H9 (cell line): ENCODE results near the gene FRAT2. TPM values are rescaled to one million over a fixed set of nuclear protein-coding genes. Genes with fewer than 3 reads are reported as not detected.

Experiments used
- DNase-seq: peaks from one replicate; pipeline ENCODE4 v3.0.0-alpha.2; 2017
- H2AFZ ChIP-seq: one replicate; pipeline ENCODE4 v1.6.1; 2013; ENCODE audit warnings: mild to moderate bottlenecking, low read length, control low read depth, moderate library complexity
- H2AK5ac ChIP-seq: 2 replicates; pipeline ENCODE4 v1.6.1; 2013; ENCODE audit warnings: low read length, control low read depth, mixed read lengths; ENCODE audit not compliant: insufficient read length
- H2BK120ac ChIP-seq: one replicate; pipeline ENCODE4 v1.6.1; 2013; ENCODE audit warnings: low read depth, mild to moderate bottlenecking, low read length, control low read depth, inconsistent platforms; ENCODE audit not compliant: poor library complexity, severe bottlenecking
- H2BK12ac ChIP-seq: 2 replicates; pipeline ENCODE4 v1.6.1; 2013; ENCODE audit warnings: low read length, control low read depth, mixed read lengths, low read depth; ENCODE audit not compliant: insufficient read length
- H2BK15ac ChIP-seq: 2 replicates; pipeline ENCODE4 v1.6.1; 2013; ENCODE audit warnings: low read depth, low read length, control low read depth
- H2BK20ac ChIP-seq: one replicate; pipeline ENCODE4 v1.6.1; 2013; ENCODE audit warnings: low read depth, mild to moderate bottlenecking, low read length, control low read depth, inconsistent platforms; ENCODE audit not compliant: poor library complexity, severe bottlenecking
- H2BK5ac ChIP-seq: 2 replicates; pipeline ENCODE4 v1.6.1; 2013; ENCODE audit warnings: low read length, control low read depth, mixed read lengths; ENCODE audit not compliant: insufficient read length
- H3K14ac ChIP-seq: 2 replicates; pipeline ENCODE4 v1.6.1; 2013; ENCODE audit warnings: low read length, control low read depth; ENCODE audit not compliant: insufficient read depth
- H3K18ac ChIP-seq: 2 replicates; pipeline ENCODE4 v1.6.1; 2013; ENCODE audit warnings: low read depth, mild to moderate bottlenecking, mixed read lengths, low read length, control low read depth; ENCODE audit not compliant: insufficient read length
- H3K23ac ChIP-seq: 2 replicates; pipeline ENCODE4 v1.6.1; 2013; ENCODE audit warnings: low read length, control low read depth, mixed read lengths, low read depth; ENCODE audit not compliant: insufficient read length
- H3K23me2 ChIP-seq: 2 replicates; pipeline ENCODE4 v1.6.1; 2013; ENCODE audit warnings: low read depth, mild to moderate bottlenecking, mixed read lengths, low read length, control low read depth; ENCODE audit not compliant: insufficient read length, poor library complexity, severe bottlenecking
- H3K27ac ChIP-seq: 2 replicates; pipeline ENCODE4 v1.5.1; 2013; ENCODE audit warnings: low read length, control low read depth, mixed read lengths, low read depth; ENCODE audit not compliant: insufficient read length
- H3K27me3 ChIP-seq: 2 replicates; pipeline ENCODE4 v1.6.1; 2013; ENCODE audit warnings: low read length, control low read depth, inconsistent platforms; ENCODE audit not compliant: insufficient read depth
- H3K4ac ChIP-seq: 2 replicates; pipeline ENCODE4 v1.6.1; 2013; ENCODE audit warnings: low read depth, mild to moderate bottlenecking, control low read depth, inconsistent platforms, low read length, moderate library complexity
- H3K4me1 ChIP-seq: 2 replicates; pipeline ENCODE4 v1.6.1; 2013; ENCODE audit warnings: low read length, control low read depth, inconsistent platforms; ENCODE audit not compliant: insufficient read depth
- H3K4me2 ChIP-seq: 2 replicates; pipeline ENCODE4 v1.6.1; 2013; ENCODE audit warnings: low read length, control low read depth, mixed read lengths; ENCODE audit not compliant: insufficient read length, insufficient read depth
- H3K56ac ChIP-seq: 2 replicates; pipeline ENCODE4 v1.6.1; 2013; ENCODE audit warnings: low read depth, mild to moderate bottlenecking, mixed read lengths, low read length, control low read depth; ENCODE audit not compliant: insufficient read length
- H3K79me1 ChIP-seq: 2 replicates; pipeline ENCODE4 v1.6.1; 2013; ENCODE audit warnings: low read depth, mild to moderate bottlenecking, moderate library complexity, low read length, control low read depth, inconsistent platforms; ENCODE audit not compliant: insufficient read depth, poor library complexity, severe bottlenecking
- H3K79me2 ChIP-seq: 2 replicates; pipeline ENCODE4 v1.6.1; 2013; ENCODE audit warnings: low read length, control low read depth, inconsistent platforms; ENCODE audit not compliant: insufficient read depth
- H3K9ac ChIP-seq: 2 replicates; pipeline ENCODE4 v1.6.1; 2013; ENCODE audit warnings: low read length, control low read depth, mixed read lengths; ENCODE audit not compliant: insufficient read length; ENCODE audit errors: extremely low read depth
- H3K9me3 ChIP-seq: one replicate; pipeline ENCODE4 v1.6.1; 2013; ENCODE audit warnings: low read depth, low read length, inconsistent platforms; ENCODE audit not compliant: control insufficient read depth
- H3T11ph ChIP-seq: one replicate; pipeline ENCODE4 v1.6.1; 2013; ENCODE audit warnings: mild to moderate bottlenecking, low read length, control low read depth, inconsistent platforms
- H4K20me1 ChIP-seq: one replicate; pipeline ENCODE4 v1.6.1; 2013; ENCODE audit not compliant: control insufficient read depth, insufficient read length, insufficient read depth
- H4K5ac ChIP-seq: 2 replicates; pipeline ENCODE4 v1.6.1; 2013; ENCODE audit warnings: low read depth, mild to moderate bottlenecking, mixed read lengths, low read length, control low read depth; ENCODE audit not compliant: insufficient read length
- H4K8ac ChIP-seq: replicated peaks from 2 replicates; pipeline ENCODE4 v1.6.1; 2013; ENCODE audit warnings: low read length, control low read depth, mixed read lengths, low read depth; ENCODE audit not compliant: insufficient read length
- H4K91ac ChIP-seq: 2 replicates; pipeline ENCODE4 v1.6.1; 2013; ENCODE audit warnings: low read depth, mild to moderate bottlenecking, moderate library complexity, mixed read lengths, low read length, control low read depth; ENCODE audit not compliant: insufficient read length
- H3K27ac Mint-ChIP-seq, 3 experiments: 2 replicates in 2 of 3; 3 replicates in 1 of 3; pipeline ENCODE4 v1.8.0; 2020 to 2021; ENCODE audit warnings: mixed read lengths in 3 of 3, mild to moderate bottlenecking in 1 of 3, moderate library complexity in 1 of 3
- H3K27me3 Mint-ChIP-seq: 2 replicates; pipeline ENCODE4 v1.8.0; 2021; ENCODE audit warnings: low read depth, mild to moderate bottlenecking, moderate library complexity, mixed read lengths
- H3K36me3 Mint-ChIP-seq, 3 experiments: 2 replicates in 2 of 3; 3 replicates in 1 of 3; pipeline ENCODE4 v1.8.0; 2020 to 2021; ENCODE audit warnings: low read depth in 3 of 3, mixed read lengths in 3 of 3; ENCODE audit not compliant: insufficient read depth in 1 of 3
- H3K4me1 Mint-ChIP-seq, 2 experiments: 2 replicates each; pipeline ENCODE4 v1.8.0; 2020; ENCODE audit warnings: mixed read lengths in 2 of 2
- H3K4me3 Mint-ChIP-seq, 2 experiments: 2 replicates in 1 of 2; 3 replicates in 1 of 2; pipeline ENCODE4 v1.8.0; 2020 to 2021; ENCODE audit warnings: mild to moderate bottlenecking in 2 of 2, mixed read lengths in 2 of 2, moderate library complexity in 1 of 2
- H3K9me3 Mint-ChIP-seq, 2 experiments: 2 replicates in 1 of 2; 3 replicates in 1 of 2; pipeline ENCODE4 v1.8.0; 2020; ENCODE audit warnings: mild to moderate bottlenecking in 2 of 2, mixed read lengths in 2 of 2, moderate library complexity in 1 of 2
- WGBS: extraction: QIAGEN DNeasy Blood & Tissue Kit; methylation state at CpG from one replicate; pipeline ENCODE4 v1.1.7; 2013; ENCODE audit warnings: missing lambda C conversion rate, low lambda C conversion rate, mixed read lengths; ENCODE audit not compliant: insufficient read length; ENCODE audit errors: extremely low coverage; 5-methylcytosine and 5-hydroxymethylcytosine counted together
- total RNA-seq: library from RNA; stranded (reverse); gene quantifications from 2 replicates; pipeline ENCODE4 v1.2.1, GENCODE V29; 2021
- TF ChIP-seq, protein P1 (sequence below): fragments of 200-600 bp; sonication (generic); conservative IDR thresholded peaks from 3 replicates; pipeline ENCODE4 v1.8.0; 2021; ENCODE audit warnings: antibody characterized with exemption, mild to moderate bottlenecking

The FRAT2 gene
- total RNA-seq, 1 experiment from 2014 or later, result 129 TPM

DNA sequence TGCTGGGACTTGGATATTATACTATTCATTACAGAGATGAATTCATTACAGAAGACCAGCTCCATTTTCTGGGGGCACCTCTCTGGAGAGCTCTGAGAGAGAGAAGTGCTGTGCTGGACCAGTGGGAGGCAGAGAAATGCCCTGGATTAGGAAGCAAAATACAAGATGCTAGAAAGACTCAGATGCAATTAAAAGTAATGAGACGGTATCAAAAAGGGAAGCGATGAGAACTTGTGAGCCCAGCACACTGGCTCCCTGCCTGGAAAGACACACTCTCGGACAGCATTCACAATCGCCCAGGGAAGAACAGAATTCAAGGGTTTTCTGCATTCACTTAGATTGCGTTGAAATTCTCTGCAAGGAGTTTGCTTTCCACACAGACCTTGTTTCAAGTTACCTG lies 3.5 kb upstream of the FRAT2 start:
- Histone ChIP-seq H3K4ac (no peak overlapping the region), H3K27me3 (no peaks in the 10 kb centered on the region), H2BK5ac (no peak overlapping the region), H4K5ac (no peak overlapping the region), H4K8ac (no peak overlapping the region), H2BK15ac (no peak overlapping the region), H2AFZ (no peak overlapping the region), H3T11ph (no peak overlapping the region), H3K56ac (no peak overlapping the region), H4K91ac (no peak overlapping the region), H3K27ac (no peak overlapping the region), H3K9me3 (no peaks in the 10 kb centered on the region), H3K14ac (no peak overlapping the region), H3K79me1 (no peaks in the 10 kb centered on the region), H2BK120ac (no peak overlapping the region), H3K4me1 (peaks cover 7% of the 10 kb centered on the region), H4K20me1 (peaks cover 3% of the 10 kb centered on the region), H2BK12ac (no peak overlapping the region), H3K23ac (no peak overlapping the region), H2AK5ac (no peak overlapping the region), H3K9ac (no peak overlapping the region), H3K23me2 (peaks cover 6% of the 10 kb centered on the region), H3K18ac (no peak overlapping the region), H3K4me2 (peak overlapping the region; percentile 35), H3K79me2 (no peaks in the 10 kb centered on the region; the same call in 1 of the 2 replicates), H2BK20ac (no peak overlapping the region)
- TF ChIP-seq, protein P1, sequence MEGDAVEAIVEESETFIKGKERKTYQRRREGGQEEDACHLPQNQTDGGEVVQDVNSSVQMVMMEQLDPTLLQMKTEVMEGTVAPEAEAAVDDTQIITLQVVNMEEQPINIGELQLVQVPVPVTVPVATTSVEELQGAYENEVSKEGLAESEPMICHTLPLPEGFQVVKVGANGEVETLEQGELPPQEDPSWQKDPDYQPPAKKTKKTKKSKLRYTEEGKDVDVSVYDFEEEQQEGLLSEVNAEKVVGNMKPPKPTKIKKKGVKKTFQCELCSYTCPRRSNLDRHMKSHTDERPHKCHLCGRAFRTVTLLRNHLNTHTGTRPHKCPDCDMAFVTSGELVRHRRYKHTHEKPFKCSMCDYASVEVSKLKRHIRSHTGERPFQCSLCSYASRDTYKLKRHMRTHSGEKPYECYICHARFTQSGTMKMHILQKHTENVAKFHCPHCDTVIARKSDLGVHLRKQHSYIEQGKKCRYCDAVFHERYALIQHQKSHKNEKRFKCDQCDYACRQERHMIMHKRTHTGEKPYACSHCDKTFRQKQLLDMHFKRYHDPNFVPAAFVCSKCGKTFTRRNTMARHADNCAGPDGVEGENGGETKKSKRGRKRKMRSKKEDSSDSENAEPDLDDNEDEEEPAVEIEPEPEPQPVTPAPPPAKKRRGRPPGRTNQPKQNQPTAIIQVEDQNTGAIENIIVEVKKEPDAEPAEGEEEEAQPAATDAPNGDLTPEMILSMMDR, result no peak
- peak overlapping the region; percentile 77 to 99 (median 98) for H3K27ac Mint-ChIP-seq
- H3K36me3 Mint-ChIP-seq, result peaks cover 0 to 13% (median 6%) of the 10 kb centered on the region in 3 experiments; a peak in 6 of 7 replicates
- H3K4me1 Mint-ChIP-seq, result peaks cover 45 to 61% of the 10 kb centered on the region in 2 experiments
- H3K4me3 Mint-ChIP-seq, result peak overlapping the region; percentile 48 to 66
- no peaks in the 10 kb centered on the region; the same call in 1 of the 2 replicates for H3K27me3 Mint-ChIP-seq
- no CpG with 5 or more reads among the region's 5 CpGs for WGBS
- peaks cover 2 to 3% of the 10 kb centered on the region in 2 experiments; a peak in 1 of 5 replicates for H3K9me3 Mint-ChIP-seq
- DNase-seq, result no peak
